Stimulated activated CD4-positive, alpha-beta T cell treated with anti-CD3 and anti-CD28 coated beads, Interleukin-15, amount 100 ng/mL, for 48 hours (primary cell): ENCODE measurements around the gene SLC6A19.
"Not testable (repeated sequence)": the region's sequence is repeated elsewhere in the genome, so short reads cannot be mapped to it uniquely, and the experiment has no call there.

Experiments used
- DNase-seq, 2 donors: peaks; one replicate each; pipeline ENCODE4 v3.0.0-alpha.2; 2020; ENCODE audit warnings: low read depth in 2 of 2

Gene SLC6A19

DNA sequence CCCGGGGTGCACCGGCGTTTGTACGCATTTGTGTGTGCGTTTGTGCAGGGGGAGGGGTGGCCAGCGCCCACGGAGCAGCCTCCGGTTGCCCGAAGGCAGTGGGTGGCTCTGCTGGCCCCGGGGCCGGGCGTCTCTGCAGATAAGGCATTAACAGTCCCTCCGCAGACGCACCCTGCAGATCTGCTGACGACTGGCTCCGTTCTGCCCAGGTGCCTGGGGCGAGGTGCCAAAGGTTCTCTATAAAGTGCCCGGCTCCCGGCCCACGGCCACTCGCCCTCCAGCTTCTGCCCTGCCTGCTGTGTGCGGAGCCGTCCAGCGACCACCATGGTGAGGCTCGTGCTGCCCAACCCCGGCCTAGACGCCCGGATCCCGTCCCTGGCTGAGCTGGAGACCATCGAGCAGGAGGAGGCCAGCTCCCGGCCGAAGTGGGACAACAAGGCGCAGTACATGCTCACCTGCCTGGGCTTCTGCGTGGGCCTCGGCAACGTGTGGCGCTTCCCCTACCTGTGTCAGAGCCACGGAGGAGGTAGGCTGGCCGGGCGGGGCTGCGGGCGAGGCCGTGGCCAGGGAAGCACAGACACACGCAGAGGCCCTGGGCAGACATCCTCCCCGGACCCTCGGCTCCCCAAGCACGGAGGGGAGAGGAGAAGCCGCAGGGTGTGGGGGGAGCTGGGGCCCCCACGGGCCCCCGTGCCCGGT, at the start of gene SLC6A19:
Gene SLC6A19 (plus strand): TSS at position 269 of the 699 bp plus-strand sequence. CDS start 56 bp downstream, at position 325.
- no peak for DNase-seq

DNA sequence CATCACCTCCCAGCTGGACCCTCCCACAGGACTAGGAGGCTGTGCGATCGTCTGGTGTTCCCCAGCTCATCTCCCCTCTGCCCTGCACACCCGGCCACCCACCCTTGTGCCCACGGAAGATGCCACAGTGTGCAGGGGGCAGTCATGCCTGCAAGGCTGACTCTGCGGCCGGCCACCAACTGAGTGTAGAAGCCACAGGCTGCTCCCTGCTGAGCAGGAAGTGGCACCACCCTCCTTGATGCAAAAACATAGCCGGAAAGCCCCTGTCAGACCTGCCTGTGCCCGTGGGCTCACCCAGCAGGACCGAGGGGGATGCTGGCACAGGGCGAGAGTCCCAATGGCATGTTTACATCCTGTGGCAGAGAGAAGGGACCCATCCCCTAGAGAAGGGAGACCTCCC, 49.2 kb upstream of the SLC6A19 start:
- no peak for DNase-seq

DNA sequence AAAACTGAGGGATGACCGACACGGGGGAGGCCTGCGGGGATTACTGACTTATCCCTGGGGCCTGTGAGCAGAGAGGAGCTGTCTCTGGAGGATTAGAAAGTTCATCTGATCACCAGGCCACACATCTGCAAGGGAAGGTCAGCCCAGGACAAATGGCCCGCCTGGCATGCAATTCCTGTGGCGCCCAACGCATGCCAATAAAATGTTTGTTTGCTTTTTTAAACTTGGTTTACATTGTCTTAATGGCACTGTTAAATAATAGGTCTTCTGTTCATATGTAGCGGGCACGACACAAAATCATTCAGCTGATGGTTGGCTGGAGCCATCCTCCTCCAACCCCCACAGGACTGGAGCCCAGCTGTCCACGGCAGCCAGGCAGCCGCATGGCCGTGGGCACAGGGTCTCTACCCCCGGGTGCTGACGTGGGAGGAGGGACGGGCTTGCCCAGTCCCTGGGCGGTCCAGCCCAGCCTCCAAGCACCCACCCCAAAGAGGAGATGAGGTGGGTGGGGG, 48.6 kb upstream of the SLC6A19 start:
- DNase-seq = no peak

DNA sequence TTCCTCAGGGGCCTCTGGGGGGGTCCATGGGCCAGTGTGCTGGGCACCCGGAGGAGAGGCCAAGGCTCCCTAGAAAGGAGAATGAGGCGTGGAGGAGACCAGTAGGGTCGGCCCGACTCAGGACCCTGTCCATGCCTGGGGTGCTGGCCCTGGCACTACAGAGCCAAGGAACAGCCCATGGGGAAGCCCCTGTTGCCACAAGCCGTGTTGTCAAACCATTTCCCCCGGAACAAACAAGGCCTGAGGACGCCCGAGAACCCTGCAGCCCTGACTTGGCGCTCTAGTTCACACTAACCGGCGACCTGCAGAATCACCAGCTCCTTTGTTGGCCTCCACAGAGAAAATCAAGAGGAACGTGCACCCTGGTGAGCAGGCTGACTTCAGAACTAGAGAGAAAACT, 48.0 kb upstream of the SLC6A19 start:
- no peak for DNase-seq

DNA sequence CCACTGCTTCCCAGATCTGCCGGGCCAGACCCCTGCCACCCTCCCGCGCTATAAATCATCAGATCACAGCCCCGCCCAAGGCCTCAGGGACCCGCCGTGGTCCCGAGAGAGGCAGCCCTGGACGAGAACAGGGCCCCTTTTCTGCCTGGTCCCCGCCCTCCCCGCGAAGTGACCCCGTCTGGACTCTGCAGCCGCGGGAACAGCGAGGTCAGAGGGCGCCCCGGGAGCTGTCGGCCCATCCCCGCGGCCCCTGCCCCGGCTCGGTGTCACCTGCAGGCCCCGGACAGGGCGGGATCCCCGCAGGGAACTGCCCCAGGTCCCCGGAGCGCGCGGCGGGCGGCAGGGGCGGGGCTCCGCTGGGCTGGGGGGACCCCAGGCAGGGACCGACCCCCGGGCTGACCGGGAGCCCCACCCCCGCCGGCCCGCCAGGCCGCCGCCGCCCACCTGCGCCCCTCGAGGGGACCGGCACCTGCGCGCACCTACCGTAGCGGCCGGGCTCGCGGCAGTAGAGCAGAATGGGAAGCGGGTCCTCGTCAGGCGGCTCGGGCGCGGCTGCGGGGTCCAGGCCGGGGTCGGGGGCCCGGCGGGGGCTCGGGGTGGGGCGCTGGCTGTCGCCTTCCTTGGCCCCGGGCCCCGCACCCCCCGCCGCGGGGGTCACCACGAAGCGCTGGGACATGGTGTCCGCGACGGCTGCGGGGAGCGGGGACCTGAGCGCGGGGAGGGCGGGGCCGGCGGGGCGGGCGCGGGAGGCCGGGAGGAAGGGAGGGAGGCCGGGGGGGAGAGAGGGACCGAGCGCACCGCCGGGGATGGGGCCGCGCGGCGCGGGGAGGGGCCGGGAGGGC, 46.0 kb upstream of the SLC6A19 start:
- DNase-seq = no peak

DNA sequence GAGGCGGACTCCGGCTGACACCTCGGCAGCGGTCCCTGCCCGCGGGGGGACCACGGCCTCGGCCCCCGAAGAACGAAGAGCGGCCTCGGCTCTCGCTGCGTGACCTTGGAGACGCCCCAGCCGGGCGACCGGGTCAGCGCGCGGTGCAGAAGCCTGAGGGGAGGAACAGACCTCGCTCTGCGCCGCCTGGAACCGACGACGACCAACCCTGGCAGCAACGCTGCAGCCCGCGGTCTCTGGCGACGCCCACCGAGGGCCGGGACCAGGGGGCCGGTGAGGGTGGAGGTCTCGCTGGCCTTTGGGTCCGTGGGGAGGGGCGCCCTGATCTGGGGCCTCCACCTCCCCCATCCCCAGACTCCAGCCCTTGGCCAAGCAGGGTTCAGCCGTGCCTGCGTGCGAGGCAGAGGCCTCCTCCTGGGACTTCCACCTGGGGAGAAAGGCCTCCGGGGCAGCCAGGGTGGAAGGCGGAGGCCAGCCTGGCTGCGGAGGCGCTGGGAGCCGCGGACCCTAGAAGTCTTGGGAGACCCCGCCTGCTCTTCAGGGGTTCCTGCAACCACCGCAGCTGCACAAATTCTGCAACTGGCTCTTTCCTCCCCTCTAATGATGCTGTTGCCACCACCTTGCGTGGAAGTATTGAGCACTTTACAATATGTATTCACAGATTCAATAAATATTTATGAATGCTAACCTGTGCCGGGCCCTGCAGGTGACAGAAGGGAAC, 45.2 kb upstream of the SLC6A19 start:
- no peak for DNase-seq

DNA sequence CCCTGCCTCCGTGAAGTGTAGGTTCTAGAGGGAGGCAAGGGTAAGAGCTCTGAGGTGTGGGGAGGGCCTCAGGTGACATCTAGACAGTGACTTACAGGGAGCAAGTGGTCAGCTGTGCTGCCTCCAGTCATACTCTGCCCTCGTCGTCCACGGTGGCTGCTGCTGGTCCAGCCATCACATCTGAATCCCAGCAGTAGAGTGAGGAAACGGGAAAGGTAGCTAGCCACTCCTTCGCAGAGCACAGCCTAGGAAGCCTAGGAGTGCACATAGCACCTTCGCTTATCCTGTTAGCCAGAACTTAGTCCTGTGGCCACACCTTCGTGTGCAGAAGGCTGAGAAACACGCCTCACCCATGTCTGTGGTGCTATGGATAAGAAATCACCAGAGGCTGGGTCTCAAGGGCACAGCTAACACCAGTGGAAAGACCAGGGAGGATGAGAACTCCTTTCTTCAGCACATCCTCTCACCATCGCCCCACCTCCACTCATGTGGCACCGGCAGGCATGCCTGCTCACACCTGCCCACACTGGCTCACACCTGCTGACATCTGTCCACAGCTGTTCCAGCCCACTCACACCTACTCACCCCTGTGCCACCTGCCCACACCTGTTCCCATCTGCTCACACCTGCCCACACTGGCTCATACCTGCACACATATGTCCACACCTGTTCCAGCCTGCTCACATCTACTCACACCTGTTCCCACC, 44.5 kb upstream of the SLC6A19 start:
- DNase-seq = no peak

DNA sequence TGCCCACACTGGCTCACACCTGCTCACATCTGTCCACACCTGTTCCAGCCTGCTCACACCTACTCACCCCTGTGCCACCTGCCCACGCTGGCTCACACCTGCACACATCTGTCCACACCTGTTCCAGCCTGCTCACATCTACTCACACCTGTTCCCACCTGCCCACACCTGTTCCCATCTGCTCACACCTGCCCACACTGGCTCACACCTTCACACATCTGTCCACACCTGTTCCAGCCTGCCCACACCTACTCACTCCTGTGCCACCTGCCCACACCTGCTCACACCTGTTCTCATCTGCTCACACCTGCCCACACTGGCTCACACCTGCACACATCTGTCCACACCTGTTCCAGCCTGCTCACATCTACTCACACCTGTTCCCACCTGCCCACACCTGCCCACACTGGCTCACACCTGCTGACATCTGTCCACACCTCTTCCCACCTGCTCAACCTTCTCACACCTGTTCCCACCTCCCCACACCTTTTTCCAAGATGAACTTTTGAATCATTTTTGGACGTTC, 43.9 kb upstream of the SLC6A19 start:
- not testable (repeated sequence) for DNase-seq

DNA sequence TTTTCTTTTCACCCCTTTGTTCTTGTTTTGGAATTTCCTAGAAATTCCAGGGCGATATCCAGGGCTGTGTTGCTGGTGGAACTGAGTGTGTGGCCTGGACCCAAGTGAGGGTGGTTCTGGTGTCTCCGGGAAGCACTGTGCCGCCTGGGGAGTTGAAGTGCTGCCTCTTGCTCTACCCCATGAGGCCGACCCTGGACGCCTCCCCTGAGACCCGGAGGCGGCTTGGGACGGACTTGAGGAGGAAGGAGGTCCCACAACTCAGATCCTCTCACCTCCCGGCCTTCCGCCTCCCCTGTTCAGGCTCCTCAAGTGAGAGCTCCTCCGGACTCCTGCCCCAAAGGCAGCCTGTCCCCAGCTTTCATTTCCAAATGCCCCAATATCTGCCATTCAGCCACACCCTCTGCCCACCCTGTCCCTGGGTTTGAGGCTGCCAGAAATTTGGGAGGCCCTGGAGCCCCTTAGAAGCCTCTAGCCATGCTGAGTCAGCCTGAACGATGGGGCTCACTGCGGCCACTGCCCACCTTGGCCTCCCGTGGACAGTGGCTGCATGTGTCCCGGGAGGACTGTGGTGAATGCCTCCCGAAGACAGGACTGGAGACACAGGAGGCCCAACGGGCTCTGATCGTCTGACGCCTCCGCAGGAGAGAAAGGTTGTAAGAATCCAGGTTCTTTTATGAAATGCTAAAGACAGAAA, 42.6 kb upstream of the SLC6A19 start:
- DNase-seq = no peak

DNA sequence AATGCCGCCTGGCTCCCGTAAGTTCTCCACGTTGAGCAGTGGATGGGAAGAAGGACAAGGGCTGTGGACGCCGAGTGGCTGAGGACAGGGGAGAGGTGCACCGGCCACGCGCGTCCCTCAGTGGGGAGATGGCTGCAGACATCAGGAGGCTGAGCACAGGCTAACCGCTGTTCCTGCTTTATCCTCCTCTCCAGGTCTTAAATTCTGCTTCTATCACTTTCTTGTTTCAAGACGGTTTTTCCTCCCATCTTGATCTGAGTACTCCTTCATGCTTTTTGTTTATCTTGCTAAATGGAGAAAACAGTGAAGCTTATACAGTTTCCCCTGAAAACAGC, 42.1 kb upstream of the SLC6A19 start:
- no peak for DNase-seq

DNA sequence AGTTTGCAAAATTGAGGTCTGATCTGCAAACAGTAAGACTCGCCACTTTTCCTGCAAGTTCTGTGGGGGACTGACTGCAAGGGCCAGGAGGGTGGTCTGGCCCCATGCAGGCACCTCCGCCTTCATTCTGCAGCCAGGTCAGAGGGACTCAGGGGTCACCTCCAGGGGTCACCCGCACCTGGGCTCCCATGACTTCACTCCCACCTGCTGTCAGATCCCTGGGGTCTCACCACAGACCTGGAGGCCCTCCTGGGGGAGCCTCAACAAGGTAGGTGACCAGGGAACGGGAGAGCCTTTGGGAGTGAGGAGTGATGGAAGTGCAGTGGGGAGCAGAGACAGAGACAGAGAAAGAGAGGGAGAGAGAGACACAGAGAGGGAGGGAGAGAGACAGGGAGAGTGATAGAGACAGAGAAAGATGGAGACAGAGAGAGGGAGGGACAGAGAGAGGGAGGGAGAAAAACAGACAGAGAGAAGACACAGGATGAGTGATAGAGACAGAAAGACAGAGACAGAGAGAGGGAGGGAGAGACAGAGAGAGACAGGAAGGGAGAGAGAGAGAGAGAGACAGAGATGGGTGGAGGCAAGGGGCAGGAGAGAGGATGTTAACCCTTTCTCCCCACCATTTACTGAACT, 41.5 kb upstream of the SLC6A19 start:
- DNase-seq = no peak

DNA sequence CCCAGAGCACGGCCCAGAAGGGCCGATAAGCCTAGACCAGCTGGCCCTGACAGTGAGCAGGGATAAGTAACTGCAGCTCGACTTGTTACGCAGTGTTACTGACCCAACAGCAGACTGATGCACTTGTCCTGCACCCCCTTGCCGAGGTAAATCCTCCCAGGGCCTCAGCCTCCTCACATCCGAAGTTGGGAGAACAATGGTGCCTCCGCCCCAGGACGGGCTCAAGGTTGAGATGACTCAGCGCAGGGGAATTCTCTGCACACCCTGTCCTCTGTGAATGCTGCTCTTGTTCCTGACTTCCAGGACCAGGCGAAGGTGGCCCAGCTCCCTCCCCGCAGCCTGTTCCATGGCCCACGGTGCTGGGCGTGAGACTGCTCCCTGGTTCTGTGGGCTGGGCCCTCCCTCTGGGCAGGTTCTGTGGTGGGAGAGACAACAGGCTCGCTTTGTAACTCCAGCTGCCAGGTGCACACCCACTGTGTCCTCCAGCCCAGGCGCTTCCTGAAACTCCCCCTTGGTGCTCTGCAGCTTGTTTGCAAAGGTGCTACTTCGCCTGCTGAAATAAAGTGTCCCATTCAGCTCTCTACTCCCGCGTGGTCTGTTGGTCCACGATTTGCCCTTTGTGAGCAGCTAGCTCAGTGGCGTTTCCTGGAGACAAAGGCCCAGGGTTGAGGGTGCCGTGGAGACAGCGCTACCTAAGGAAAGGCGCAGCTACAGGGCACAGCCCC, 40.1 kb upstream of the SLC6A19 start:
- DNase-seq = no peak

DNA sequence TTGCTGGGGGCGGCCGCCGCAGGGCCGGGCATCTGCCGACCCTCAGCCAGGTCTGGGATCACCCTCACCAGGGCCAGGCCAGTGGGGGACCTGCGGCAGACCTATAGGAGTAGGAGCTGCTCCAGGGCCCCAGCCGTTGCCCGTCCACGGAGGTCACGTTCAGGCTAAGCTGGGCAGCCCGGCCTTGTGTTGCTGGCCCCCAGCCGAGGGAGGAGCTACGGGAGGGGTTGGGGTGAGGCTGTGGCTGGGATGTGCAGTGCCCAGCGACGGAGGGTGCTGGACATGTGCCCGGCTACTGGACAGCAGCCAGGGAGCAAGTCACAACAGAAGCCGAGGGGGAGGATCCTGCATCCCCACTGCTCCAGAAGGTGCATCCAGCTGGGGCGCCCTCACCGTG, 39.6 kb upstream of the SLC6A19 start:
- DNase-seq = no peak

DNA sequence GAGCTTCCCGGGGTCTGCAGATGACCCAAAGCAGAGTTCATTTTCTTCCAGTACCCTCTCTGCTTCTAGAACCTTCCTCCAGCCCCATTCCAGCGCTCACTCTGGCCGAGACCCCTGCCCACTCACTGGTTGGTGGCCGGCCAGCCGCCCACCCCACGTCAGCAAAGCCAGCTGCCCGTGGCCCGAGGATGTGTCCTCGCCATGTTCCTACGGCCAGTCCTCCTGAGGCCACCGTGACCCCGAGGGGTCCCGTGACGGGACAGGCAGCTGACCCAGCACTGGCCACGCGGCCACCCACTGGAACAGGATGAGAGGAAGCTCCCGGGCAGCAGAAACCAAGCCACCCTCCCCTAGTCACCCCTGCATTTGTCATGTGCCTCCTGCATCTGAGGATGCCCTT, 39.1 kb upstream of the SLC6A19 start:
- no peak for DNase-seq

DNA sequence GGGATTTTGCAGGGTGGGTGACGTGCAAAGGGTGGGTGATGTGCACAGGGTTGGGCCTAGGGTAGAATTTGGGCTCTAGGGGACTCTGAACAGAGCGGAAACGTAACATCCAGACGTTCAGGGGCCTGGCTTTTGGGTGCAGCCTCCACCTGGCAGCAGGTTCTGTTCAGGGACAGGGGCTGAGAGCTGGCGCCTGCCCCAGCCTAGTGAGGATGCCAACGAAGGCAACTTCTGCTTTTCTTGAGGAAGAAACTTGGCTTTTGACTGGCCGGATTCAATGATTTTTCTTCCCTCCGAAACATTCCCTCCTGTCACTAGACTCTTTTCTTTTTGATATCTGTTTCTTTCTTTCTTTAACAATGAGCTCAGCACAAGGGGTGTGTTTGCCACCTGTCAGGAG, 38.6 kb upstream of the SLC6A19 start:
- no peak for DNase-seq

DNA sequence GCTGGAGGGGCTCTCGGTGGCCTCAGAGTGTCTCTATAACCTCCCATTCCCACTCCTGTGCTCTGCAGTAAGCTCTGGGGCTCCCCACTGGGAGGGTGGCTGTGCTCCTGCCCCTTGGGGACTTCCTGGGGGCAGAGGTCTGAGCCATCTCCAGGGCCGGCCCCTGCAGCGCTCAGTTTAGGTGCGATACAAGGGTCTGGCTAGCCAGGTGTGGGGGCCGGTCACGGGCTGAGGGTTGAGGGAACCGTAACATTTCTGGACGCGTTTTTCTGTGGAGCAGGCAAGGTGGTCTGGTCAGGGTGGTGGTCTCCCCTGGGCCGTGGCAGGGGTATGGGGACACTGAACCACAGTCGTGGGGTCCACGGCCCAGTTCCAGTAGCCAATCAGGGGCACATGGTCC, 38.0 kb upstream of the SLC6A19 start:
- DNase-seq = no peak

DNA sequence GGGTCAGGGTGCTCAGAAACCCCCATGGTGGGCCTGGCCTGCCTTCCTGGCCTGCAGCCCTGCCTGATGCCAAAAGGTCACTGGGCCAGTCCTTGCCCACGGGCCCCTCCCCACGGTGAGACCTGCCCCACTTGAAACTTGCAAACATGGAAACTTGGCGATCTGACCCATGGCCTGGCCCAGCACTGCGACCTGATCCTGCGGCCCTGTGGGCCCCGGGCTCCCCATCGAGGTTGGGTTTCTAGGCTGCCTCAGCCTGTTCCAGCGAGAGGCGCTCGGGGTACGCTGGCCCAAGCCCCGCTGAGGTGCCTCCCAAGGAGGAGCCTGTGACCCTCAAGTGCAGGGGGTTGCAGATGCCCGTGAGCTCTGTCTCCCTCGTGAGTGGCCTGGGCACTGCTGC, 37.5 kb upstream of the SLC6A19 start:
- no peak for DNase-seq

DNA sequence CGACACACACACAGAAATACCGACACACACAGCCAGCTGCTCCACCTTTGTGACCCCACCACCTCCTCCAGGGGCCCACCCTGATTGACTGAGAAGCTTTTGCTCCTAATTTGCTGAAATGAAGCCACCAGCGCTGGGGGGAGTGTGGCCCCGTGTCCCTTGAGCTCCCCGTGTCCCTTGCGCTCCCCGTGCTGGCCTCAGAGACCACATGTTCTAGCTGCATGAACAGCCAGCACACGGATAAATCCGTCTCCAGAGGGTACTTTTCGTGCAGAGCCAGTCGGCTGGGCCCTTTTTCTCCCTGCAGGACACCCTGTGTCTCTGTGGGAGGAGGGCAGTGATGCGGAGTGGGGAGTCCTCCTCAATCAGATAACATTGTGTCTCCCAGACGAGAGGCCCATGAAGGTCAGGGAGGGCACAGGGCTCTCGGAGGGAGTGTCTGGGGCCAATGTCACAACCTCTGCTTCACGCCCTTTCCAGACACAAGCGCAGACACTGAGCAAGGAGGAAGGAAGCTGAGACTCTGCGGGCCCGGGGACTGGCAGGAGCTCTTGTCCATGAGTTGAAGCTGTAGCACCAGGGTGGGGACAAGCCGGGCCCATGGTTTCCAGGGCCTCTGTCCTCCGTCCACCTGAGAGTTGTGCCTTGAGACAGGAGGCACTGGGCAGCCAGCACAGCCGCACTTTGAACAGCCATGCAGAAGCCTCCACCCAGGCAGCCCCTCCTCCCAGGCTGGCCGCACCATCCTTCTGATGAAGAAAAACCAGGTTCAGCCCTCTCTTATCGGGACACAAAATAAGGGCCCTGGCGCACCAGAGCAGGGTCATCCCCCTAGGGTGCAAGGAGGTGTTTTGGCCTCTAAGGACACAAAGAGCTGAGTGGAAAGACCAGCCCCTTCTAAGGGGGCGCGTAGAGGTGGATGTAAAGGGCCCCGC, 36.4 kb upstream of the SLC6A19 start:
- DNase-seq = no peak

DNA sequence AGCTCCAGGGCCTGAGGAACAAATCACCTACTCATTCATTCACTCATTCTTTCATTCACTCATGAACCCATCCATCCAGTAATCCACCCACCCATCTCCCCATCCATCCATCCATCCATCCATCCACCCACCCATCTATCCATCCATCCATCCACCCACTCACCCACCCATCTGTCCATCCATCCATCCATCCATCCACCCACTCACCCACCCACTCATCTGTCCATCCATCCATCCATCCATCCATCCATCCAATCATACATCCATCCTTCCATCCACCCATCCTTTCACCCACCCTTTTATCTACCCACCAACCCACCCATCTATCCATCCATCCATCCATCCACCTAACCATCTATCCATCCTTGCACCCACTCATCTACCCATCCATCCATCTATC, 35.5 kb upstream of the SLC6A19 start:
- DNase-seq = no peak
